ENCODE measurements around the gene AIP.

The AIP gene

DNA sequence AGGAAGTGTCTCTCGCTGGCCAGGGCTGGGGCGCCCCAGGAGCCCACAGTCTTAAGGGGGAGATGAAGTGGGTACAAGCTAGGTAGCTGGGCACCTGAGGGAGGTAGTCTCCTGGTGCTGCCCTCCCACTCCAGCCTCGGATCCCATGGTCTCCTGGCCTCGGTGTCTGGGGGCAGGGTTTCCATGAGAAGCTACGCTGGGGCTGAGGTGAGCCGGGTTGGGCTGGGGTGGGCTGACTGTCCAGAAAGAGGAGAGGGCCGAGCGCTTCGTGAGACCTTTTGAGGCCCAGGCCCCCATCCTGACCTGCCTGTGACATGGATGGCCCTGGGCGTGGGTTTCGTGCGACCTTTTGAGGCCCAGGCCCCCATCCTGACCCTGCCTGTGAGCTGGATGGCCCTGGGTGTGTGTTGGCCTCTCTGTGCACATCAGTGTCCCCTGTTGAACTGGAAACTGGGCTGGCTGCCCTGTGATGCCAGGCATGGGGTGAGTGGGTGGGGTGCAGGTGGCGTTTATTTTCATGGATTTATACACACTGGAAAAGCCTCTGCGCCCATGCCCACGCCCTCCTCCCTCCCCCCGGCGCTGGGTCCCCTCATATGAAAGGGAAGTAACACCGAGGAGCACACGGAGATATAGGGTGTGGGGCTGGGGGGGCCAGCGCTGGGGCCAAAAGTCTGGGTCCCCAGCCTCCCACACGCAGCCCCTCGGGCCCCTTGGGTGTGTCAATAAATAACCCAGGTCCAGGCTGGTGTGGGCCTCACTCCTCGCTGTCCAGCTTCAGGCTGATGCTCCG, 8.6 kb downstream of the AIP start:
- DNase-seq (ENCODE audit: insufficient read length, low spot score) (no peak), FAIRE-seq (no peak)

DNA sequence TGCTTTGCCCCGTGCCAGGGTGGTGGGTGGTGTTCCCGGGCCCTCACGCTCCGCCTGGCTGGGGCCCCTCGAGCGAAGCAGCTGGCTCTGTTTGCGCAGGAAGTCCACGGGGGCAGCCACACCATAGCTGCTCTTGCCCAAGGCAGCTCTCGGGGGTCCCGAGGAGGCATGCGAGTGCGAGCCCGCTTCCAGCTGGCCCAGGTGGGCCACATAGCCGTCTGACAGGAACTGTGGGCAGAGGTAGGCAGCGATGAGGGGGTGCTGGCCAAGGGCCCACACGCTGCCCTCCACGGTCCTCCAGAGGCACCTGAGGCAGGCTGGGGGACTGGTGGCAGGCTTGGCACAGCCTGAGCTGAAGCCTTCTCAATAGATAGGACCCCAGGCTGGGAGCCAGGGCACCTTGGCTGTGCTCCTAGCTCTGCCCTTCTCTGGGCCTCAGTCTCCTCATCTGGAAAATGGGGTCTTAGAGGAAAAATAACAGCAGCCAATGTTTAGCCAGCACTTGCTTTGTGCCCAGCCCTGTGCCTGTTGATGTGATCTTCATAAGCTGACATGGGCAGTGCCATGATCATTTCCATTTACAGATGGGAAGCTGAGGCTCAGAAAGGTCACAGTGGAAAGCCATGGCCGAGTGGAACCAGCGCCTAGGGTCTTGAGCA, 9.4 kb downstream of the AIP start:
- no peak for FAIRE-seq
- no peak for DNase-seq (ENCODE audit: insufficient read length, low spot score)

DNA sequence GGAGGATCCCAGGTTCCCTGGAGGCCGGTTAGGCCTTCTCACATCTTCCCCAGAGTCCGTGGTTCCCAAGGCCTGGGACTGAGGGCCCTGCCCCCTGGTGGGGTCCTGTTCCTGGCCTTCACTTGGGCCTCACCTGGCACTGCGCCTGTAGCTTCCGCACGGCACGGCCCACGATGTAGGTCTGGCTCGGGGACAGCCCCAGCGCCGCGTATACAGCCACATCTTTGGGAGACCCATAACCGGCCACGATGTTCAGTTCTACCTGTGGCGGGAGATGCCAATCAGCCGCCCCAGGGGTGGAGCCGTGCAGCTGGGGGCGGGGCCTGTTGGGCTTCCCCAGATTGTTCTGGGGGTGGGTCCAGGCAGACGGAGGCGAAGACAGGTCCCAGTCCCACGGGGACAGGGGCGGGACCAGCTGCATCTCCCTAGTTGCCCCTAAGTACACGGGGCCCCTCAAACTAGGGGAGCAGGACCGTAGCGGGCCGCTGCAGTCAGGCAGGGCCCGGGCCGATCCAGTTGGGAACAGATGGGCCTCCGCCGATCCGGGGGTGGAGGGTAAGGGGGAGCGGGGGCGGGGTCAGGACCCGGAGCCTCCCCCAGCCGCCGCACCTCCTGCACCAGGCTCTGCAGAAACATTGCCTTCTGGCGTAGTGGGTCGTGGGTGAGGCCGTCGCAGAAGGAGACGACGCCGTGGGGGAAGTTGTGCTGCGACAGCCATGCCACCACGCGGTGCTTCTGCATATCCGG, 10.1 kb downstream of the AIP start:
- DNase-seq (ENCODE audit: insufficient read length, low spot score) (no peak), FAIRE-seq (peak; percentile 28)

GRCh38 chr11:67493548-67494370, 10.9 kb downstream of the AIP start:
- DNase-seq (ENCODE audit: insufficient read length, low spot score) (no peak), FAIRE-seq (peak; percentile 55)

DNA sequence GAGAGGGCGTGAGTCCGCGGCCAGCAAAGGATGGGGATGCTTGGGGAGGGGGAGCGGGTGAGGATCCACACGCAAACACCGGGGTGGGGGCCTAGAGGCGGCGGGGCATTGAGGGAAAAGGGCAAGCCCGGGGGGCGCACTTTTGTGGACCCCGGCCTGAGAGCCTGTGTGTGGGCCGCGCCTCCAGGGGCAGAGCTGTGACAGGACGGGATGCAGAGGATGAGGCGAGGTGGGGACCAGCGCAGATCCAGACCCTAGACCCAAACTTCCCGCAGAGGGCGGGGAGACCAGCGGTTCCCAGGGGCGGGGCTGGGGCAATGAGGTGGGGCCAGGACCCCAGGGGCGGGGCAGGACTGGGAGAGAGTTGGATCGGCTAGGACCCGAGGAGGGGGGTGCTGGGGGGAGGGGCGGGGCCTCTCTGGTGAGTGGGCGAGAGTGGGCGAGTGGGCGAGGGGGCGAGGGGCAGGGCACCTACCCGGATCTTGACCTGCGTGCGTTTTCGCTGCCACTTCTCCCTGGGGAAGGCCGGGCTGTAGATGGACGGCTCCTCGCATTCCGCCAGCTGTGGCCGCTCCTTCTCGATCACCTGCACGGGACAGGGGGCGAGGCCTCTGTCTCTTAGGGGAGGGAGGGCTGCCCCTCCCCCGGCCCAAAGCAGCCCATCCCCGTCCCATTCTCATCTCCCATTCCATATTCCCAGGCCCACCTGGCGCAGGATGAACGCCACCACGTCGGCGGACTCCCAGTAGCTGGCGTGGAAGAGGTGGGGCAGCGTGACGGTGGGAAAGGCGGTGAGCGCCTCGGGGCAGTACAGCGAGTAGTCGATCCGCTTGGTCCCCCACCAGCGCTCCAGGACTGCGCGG, 11.8 kb downstream of the AIP start:
- FAIRE-seq (no peak), DNase-seq (ENCODE audit: insufficient read length, low spot score) (no peak)

DNA sequence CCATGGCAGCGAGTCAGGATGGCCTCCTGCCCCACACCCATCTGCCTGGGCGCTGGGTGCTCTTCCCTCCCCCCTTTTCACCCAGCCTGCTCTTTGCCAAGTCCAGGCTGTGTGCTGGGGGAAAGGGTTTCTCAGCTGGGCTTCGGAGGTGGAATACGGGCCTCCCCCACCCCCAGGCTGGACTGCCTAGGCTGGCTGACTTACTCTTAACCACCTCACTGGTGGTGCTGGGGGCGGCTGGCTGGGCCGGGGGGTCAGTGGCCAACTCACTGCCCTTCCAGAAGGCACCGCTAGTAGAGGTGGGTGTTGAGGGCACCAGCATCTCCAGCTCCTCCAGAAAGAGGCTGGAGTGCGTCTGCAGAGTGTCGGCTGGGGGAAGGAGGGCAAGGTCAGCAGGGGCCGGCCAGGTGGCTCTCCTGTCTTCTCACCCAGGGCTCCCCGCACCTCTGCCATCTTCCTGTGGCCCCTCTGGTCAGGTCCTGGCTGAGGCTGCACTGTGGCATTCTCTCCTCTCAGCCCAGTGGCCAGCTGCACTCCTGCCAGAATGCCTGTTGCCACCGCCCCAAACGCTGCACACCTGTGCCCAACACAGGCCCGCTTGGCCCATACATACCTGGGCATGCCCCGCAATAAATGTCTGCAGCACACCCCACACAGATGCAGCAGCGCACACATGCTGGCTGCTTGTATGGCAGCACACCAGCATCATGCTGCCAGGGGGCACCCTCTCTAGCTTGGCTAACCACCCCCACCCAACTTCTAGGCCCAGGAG, 12.6 kb downstream of the AIP start:
- no peak for DNase-seq (ENCODE audit: insufficient read length, low spot score)
- FAIRE-seq = no peak

GRCh38 chr11:67496113-67496512, 13.3 kb downstream of the AIP start:
- FAIRE-seq (no peak), DNase-seq (ENCODE audit: insufficient read length, low spot score) (no peak)

DNA sequence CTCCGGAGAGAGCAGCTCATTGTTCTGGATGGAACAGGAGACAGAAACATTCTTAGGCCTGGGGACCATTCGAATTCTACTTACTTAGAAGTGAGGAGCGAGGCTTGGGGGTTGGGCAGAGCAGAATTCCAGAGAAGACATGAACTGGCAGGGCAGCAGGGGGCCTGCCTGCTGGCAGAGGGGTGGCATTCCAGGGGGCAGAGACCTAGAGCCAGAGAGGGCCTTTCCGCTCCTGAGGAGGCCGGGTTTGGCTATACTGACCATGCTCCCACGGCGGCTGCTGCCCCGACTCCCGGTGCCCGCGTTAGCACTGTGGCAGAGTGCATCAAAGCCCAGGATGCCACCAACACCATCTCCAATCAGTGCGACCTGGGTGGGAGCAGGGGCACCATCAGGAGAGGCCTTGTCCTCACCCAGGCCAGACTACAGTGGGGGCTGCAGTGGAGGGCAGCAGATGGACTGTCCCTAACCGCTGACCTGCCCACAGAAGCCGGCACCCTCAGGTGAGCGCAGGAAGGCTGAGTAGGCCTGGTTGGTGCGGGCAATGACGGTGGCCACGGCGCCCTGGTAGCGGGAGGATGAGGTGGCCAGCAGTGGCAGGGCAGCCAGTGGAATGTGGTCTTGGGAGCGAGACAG, 14.9 kb downstream of the AIP start:
- FAIRE-seq (no peak), DNase-seq (ENCODE audit: insufficient read length, low spot score) (no peak)

DNA sequence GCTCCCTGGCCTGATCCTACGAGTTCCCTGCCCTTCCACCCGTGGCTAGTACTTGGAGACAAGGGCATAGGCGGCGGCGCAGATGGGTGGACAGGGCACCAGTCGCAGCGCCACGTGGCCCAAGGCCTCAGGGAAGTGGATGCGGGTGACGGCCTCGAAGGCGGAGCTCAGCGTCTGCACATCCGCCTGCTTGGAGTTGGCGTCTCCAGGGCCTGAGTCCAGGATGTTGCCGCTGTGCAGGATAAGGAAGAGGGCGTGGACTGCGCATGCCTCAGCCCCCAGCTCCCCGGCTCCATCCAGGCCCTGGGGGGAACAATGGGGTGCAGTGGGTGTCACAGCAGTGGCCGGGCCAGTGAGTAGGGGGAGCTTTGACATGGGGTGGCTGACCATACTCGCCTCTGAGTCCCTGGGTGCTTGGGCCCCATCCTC, 15.7 kb downstream of the AIP start:
- no peak for DNase-seq (ENCODE audit: insufficient read length, low spot score)
- FAIRE-seq = peak; percentile 54

DNA sequence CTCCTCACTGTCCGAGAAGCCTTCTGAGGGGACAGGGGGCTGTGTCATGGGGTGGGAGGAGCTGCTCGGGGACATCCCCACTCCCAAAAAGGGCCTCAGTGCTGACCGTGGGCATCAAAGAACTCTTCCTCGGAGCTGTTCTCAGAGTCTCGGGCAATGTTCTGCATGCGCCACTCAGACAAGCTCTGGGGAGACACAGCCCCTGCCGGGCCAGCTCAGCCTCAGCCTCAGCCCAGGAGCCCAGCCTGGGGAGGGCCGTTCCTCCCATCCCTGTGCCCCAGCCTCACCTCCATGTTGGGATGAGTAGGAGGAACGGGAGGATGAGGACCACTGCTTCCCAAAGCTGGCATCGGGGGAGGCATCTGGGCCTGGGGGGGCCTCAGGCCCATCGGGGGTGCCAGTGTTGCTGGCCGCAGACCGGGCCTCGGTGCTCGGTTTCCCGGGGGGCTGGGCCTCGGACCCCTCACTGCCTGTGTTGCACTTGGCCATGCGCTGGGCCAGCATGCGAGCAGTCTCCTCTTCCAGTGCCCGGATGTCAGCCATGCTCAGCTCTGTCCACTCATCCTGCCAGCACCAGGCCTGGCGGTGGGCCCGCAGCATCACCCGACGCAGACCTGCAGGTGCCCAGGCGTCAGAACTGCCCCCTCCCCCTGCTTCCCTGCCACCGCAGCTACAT, 17.1 kb downstream of the AIP start:
- FAIRE-seq (peak; percentile 13), DNase-seq (ENCODE audit: insufficient read length, low spot score) (no peak)

DNA sequence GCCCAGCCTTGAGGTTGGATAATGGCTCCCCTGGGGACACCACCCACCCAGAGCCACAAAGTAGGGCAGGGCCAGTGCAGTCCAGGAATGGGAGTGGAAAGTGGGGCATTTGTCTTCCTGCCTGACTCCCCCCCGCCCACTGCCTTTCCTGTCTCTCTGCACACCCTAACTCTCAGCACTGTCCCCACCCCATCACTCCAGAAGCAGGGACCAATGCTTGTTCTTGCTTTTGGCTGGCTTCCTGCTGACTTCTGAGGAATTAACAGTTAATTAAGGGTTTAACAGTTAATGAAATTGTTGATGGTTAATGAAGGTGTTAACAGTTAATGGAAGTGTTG, 17.6 kb downstream of the AIP start:
- DNase-seq (ENCODE audit: insufficient read length, low spot score) (no peak), FAIRE-seq (peak; percentile 82)

DNA sequence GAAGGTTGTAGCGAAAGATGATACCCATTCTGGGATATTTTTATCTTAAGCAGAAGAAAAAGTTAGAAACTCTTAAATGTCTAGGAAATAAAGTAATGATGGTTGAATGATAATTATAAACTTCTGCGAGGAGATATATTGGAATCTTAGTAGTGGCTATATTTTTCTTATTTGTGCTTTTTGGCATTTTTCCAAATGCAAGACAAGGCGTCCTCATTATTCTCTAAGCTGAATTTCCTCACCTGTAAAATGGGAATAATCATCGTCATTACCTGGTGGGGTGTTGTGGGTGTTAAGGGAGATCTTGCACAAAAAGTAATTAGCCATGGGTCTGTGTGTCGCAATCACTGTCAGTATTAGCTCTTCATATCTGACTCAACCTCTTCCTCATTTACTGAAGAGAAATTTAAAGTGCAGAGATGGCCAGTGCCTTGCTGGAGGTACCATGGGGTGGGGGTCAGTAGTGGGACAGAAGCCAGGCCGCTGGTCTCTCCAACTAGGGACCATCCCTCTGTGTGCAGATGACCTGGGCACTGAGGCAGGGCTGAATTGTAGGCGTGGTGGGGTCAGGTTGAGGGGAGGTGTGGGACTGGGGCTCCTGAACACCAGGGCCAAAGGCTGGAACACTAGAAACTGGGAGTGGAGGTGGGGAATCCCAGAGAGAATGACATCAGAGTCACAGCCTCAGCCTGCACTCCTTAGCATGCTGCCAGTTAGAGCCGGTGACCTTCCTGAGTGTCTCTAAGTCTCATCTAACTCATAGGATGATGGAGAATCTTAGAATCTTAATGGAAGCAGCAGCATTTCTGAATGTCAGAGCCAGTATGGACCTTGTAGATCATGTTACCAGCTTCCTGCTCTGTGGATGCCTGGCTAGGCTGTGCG, 18.2 kb downstream of the AIP start:
- peak; percentile 48 for FAIRE-seq
- DNase-seq (ENCODE audit: insufficient read length, low spot score) = no peak

- DNase-seq (ENCODE audit: insufficient read length, low spot score) (no peak), FAIRE-seq (no peak)
Measured at GRCh38 chr11:67501854-67502253, 19.0 kb downstream of the AIP start.

DNA sequence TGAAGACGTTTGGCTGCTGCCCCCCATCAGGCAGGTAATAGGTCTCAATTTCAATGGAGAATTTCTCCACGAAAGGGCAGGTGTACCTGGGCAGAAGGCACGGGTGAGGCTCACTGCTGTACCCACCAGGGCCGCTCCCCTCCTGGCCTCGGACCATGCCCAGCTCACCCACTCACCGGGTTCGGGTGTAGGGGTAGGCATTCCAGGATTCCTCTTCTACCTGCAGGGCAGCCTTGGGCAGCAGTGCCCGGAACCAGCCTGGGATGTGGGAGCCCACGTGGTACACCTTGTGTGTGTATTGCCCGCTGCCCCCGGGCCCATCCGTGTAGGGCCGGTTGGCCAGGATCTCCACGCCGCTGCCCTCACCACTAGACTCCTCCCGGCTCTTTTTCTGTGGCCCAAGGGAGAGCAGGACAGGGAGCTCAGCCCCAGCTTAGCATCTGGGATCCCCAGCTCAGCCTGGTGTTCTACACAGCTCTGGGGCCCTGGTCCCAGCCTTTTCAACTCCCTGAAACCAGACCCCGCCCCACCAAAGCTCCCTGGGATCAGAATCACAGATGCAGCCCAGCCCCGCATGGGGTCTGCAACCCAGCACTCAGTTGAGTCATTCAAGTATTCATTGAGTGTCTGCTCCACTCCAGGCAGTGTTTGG, 19.6 kb downstream of the AIP start:
- DNase-seq (ENCODE audit: insufficient read length, low spot score) (no peak), FAIRE-seq (no peak)

DNA sequence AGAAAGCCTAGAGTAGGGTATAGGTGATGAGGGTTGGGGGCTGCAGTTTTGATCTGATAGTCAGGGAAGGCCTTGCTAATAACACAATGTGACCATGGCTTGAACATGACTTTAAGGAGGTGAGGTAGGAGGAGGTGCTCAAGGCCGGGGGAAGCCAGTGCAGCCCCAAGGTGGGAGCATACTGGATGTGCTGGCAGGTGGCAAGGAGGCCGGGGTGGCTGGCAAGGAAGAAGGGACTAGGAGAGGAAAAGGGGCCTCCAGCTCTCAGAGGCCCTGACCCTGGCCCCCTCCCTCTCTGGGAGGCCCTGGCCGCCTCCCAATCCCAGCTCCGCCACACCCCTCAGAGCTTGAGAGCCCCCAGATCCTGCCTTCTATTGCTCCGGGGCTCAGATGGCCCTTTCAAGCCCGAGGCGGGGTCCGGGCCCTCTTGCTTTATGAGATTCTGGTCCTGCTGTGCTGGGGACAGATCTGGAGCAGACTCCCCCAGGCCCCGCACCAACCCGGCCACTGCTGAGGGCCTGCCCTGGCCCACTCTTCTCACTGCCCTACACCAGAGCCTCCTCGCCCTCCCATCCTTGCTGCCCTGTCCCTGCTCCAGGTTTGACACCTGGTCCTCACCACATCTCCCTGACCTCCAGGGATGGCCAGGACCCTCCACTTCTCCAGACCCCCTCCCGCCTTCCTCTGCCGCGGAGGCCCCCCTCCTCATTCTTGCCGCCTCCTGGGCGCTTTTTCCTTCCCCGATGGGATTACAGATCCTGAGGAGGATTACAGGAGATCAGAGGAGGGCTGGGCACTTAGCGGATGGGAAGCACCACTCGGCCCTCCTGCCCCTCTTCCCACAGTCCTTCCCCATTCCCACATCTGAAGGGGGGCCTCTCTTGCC, 20.5 kb downstream of the AIP start:
- FAIRE-seq = peak; percentile 77
- no peak for DNase-seq (ENCODE audit: insufficient read length, low spot score)

Data from HTR-8/SVneo (cell line).